GM19238 (cell line): ENCODE data around the gene PCED1A.
"Not testable (repeated sequence)": the region's sequence is repeated elsewhere in the genome, so short reads cannot be mapped to it uniquely, and the experiment has no call there.

Source experiments
- DNase-seq: peaks from one replicate; pipeline ENCODE4 v3.0.0; 2011; ENCODE audit warnings: low spot score; ENCODE audit not compliant: insufficient read length

The PCED1A gene

DNA sequence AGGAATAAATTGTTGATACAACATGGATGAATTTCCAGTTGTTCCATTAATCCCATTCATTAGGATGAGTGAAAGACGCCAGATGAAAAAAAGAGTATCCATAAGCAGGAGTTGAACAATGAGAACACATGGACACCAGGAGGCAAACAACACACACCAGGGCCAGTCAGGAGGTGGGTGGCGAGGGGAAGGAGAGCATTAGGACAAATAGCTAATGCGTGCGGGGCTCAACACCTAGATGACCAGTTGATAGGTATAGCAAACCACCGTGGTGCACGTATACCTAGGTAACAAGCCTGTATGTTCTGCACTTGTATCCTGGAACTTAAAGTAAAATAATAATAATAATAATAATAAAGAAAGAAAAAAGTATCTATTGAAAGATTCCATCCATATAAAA is 11.1 kb downstream of the PCED1A start:
- no peak for DNase-seq

DNA sequence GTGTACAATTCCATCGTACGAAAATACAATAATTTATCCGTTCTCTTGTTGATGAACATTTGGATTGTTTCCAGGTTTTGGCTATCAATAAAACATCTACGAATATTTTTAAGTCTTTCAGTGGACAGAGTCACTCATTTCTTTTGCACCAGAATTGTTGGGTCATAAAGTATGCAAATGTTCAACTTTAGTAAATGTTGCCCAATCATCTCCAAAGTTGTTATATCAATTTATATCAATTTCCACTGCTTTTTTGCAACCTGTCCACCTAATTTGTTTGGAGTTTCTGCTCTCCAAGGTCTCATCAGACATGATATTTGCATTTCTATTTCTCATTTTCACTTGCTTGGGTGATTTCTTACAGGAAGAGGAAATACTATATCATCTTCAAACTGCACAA is 13.8 kb downstream of the PCED1A start:
- no peak for DNase-seq

DNA sequence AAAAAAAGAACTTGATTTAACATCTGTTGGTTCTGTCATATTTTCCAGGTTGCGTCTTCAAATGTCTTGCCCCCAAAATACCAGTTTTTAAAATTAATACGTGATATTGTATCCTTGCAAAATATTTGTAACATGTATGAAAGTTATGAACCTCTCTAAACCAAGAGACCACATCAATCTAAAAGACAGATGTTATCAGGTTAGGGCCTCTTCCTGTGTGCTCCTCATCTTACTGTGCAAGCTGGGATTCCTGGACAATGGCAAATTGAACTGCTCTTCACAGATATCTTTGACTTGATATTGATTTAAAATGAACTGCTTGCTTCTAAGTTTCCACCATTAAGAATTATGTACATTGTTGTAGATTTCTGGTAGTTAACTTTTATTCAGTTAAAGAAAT is 14.7 kb downstream of the PCED1A start:
- DNase-seq, result no peak

DNA sequence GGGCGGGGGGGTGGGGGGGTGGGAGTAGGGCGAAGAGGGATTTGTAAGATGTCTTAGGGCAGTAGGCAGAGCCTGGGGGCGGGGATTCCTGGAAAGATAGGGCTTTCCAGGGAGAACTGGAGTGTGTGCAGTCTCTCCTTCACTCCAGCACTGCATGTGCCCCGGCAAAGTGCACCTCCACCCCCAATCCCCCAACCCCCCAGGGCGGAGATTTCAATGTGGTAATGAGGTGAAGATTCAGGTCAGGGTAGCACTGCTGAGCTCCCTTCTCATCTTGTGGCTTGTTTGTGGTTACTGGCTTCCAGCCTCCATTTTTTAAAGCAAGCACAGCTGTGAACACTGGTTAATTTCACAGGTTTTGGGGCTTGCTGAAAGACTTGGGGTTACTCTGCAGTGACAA is 18.4 kb downstream of the PCED1A start:
- DNase-seq, result no peak

DNA sequence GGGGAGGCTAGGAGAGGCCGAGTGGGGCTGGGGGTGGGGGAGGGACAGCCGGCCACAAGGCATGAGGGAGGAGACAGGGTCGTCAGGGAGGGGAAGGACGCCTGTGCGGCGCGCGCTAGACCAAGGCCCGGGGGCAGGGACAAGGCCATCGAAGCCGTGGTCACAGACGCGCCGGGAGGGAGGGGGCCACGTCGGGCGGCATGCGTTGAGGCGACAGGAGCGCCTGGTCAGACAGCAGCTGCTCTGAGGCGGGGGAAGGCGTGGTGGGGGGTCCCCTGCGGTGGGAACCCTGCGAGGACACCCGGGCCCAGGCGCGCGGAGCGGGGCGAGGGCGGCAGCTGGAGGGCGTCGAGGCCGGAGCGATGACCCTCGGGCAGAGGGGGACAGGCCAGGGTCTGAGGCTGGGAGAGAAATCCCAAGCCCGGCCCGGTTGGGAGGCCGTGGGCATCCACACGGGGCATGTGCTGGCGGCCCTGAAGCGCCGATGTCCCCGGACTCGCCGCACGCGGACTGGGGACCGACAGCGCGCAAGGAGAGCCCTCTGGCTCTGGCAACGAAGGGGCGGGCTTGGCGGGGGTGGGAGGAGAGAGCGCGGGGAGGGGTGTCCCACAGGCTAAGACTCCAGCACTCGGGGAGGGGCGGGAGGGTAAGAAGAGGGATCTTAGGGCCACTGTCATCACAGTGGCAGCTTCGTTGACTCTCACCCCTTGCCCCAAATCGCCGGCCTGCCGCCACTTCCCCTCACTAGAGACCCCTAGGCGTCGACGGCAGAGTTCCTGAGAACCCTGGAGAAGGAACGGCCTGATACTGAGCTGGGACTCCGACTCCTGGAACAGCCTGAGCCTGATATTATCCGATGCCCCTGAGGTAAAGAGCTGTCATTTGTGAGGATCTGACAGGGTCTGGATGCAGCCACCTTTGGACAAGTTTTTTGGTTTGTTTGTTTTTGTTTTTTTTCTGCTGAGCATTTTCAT is 19.3 kb downstream of the PCED1A start:
- DNase-seq, result no peak

DNA sequence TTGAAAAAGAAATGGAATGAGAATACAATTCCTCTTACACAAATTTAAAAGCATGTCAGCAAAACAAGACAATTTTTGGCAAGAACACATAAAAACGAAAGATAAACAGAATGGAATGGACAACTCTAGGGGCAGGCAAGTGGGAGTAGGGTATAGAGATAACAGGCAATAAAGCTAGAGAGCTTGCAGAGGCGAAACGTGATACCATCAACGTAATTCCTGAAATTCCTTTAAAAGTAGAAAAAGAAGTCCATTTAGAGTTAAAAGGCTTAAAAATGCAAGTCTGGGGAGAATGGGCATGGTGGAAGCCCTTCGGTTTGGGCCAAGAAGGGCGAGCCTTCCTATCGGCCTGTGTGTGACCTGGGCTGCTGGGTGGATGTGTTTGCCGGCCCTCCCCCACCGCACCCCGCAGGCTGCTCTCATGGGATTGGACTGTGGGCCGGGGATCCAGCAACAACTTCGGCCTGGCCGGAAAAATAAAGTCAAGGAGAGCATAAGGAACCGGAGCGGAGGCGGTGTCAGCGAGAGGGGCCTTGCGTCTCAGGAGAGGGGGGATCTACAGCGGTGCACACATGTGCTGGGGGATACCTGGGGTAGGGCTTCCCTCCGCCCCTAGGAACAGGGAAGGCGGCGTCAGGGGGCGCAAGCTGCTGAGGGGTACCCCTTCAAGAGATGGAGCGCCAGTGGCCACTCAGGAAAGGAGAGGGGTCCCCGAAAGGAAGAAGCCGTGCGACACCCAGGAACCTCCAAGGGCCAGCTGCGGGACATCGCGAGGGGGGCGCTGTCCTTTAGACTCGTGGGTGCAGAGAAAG is 20.2 kb downstream of the PCED1A start:
- DNase-seq, result no peak

DNA sequence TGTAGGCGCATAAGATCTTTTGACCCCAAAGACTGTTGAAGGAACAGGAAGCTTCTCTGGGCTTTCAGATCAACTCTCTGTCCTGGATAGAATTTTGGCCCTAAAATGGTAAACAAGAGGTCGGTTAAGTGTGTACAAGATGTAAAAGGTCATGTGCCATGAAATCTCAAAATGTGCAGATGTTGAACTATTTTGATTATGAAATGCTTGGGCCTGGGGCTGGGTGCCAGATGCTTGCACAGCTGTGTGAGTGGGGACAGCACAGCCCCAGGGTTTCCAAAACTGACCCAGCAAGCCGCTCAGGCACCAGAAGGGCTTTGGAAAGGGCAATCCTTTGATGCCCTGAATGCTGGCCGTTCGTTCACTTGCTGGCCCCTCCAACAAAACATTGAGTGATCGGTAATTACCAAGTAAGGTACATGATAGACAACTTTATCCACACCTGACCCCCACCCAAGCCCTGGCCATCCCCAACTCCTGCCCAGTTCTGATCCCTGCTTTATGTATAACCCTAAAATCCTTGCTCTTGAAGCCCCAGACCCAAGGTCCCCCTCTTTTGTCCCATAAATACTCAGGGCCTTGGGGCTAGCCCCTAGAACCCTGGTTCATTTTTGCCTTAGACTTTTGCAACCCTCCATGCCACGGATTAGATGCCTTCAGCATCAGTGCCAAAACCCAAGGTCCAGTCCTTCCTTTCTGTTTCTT is 22.4 kb downstream of the PCED1A start:
- no peak for DNase-seq

DNA sequence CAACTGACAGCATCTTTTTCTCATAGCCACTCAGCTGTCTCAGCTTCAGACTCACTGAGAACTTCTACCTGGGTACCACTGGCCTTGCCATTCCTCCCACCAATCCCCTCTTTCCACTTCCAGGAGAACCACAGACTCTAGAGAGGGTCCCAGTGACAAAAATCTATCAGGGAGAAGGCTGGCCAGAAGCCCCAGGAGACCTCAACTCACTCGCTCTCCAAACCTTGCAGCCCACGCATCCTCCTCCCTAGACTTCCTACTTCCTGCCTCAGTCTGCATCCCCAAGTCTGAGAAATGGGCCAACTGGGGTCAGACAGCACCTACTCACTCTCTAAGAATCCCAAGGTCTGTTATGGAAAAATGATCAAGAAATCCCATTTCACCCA is 23.1 kb downstream of the PCED1A start:
- DNase-seq, result no peak

DNA sequence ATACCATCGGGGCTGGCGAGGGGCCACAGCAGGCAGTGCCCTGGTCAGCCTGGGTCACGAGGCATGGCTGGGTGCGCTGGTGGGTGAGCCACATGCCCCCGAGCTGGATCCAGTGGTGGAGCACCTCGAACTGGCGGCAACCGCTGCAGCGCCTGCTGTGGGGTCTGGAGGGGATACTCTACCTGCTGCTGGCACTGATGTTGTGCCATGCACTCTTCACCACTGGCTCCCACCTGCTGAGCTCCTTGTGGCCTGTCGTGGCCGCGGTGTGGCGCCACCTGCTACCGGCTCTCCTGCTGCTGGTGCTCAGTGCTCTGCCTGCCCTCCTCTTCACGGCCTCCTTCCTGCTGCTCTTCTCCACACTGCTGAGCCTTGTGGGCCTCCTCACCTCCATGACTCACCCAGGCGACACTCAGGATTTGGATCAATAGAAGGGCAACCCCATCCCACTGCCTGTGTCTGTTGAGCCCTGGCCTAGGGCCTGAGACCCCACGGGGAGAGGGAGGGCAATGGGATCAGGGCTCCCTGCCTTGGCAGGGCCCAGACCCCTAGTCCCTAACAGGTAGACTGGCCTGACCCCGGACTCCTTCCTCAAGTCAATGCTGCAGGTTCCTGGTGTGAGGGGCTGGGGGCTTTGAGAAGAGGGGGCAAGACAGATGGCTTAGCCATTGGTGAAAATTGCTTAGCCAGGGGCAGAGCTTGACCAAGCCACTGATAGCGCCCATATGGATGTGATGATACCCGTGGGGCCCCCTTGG is 23.7 kb downstream of the PCED1A start:
- no peak for DNase-seq

DNA sequence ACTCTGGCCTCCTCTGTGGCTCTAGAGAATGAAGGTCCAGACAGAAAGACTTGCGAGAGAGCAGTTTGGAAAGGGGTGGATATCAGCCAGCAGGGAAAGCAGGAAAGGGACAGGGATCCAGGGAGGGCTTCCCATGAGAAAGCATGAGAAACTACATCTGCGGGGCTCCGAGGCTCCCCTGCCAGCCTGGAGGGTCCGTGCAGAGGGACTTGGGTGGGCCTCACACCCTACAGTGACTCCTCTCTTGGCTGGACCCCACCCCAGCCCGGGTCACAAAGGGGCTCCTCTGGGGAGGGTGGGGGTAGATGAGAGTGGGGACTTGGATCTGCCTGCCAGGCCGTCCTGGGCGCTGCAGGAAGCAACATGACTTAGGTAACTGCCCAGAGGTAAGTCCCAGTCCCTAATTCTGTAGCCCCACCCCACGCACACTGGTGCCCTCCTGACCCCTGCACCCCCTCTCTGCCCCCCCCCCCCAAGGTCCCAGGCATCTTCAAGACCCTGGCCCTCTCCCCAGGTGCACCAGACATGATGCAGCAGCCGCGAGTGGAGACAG is 24.3 kb downstream of the PCED1A start, which contains the start of gene TMEM239:
Gene TMEM239, plus strand, starts transcription at position 335 of the 553 bp plus-strand sequence. Its CDS starts 191 bp downstream, at position 526.
- no peak for DNase-seq

DNA sequence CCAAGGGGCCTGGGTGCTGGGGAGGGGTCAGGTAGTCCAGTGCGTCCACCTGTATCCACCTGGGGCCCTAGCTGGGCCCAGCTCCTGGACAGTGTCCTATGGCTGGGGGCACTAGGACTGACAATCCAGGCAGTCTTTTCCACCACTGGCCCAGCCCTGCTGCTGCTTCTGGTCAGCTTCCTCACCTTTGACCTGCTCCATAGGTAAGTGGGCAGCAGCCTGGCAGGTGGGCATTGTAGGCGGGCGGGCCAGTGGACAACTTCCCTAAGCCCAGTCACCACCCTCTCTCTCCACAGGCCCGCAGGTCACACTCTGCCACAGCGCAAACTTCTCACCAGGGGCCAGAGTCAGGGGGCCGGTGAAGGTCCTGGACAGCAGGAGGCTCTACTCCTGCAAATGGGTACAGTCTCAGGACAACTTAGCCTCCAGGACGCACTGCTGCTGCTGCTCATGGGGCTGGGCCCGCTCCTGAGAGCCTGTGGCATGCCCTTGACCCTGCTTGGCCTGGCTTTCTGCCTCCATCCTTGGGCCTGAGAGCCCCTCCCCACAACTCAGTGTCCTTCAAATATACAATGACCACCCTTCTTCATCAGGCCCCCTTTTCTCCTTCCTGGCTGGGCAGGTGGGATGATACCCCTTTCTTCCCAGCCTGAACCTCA is 25.1 kb downstream of the PCED1A start:
- no peak for DNase-seq

DNA sequence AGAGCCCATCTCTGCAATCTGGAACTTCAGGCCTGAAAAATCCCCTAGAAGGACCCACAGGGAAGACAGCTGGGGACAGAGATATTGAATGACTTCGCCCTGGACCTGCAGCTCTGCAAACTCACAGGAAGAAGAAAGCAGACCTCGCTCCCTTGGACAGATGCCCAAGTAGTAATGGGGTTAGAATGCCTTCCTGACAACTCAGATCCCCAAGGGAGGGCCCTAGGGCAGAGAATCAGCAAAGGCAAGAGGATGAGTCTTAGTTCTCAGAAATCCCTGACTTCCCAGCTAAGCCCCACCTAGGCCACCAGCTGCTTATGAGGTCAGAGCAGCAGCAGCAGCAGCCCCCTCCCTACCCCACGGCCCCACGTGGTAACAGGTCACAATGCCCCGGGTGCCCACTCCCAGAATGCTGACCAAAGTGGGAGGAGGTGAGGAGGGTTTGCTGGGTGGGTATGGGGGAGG is 25.8 kb downstream of the PCED1A start, which contains the start of gene C20orf141:
Gene C20orf141, plus strand, starts transcription at position 401 of the 465 bp plus-strand sequence. CDS start 198 bp downstream, outside the sequence.
- no peak for DNase-seq

DNA sequence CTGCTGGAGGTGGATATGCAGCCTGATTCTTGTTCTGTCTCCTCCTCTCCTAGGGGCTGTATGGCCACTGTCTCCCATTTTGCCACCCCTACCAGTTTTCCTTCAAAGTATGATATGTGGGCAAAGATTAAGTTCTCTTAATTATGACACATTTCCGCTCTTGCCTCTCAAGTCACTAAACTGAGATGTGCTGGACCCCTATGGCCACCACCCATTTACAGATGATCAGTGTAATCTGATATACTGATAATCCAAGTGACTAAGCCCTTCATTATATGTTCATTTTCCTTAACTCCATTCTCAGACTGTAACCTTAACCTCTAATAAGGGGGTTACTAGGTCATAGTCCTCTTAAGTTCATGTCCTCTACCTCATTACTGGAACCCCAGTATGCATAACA is 26.4 kb downstream of the PCED1A start:
- DNase-seq, result no peak

DNA sequence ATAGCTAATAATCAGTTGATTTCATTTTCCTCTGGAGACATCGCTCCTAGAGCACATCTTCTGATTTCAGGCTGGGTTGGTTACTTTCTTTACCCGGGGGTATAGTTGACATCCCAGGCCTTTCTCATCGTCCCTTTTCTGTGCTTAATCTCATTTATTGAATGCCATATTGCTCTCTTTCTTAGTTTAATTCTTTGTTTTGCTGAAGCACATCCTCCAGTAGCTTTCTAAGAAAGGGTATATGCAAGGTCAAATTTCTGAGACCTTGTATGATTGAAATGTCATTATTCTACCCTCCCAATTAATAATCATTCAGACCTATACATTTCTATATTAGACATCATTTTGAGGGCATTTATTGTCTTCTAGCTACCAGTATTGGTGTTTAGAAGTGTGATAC is 28.3 kb downstream of the PCED1A start:
- no peak for DNase-seq

DNA sequence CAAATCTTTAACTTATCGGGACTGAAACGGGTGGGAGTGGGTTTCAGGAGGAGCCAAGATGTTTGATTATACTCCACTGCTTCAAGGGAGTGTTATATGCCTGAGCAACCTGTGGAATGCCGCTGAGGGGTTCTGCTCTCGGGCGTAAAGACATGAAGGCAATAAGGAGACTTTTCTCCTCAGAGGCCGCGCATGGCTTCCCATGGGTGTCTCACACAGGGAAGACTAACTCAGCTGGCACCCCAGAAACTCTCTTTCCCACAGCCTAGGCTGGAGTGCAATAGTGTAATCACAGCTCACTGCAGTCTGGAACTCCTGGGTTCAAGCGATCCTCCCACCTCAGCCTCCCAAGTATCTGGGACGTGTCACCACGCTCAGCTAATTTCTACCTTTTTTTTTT is 30.8 kb downstream of the PCED1A start:
- DNase-seq, result no peak

DNA sequence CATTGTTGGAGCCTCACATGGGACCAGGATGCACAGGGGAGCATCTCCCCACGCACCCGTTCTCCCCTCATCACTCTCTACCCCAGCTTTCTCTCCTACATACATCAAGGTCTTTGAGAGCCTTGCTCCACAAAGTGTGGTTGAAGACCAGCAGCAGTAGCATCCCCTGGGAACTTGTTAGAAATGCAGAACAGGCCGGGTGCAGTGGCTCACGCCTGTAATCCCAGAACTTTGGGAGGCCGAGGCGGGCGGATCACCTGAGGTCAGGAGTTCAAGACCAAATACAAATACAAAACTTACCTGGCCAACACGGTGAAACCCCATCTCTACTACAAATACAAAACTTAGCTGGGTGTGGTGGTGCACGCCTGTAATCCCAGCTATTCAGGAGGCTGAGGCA is 32.5 kb downstream of the PCED1A start:
- not testable (repeated sequence) for DNase-seq

DNA sequence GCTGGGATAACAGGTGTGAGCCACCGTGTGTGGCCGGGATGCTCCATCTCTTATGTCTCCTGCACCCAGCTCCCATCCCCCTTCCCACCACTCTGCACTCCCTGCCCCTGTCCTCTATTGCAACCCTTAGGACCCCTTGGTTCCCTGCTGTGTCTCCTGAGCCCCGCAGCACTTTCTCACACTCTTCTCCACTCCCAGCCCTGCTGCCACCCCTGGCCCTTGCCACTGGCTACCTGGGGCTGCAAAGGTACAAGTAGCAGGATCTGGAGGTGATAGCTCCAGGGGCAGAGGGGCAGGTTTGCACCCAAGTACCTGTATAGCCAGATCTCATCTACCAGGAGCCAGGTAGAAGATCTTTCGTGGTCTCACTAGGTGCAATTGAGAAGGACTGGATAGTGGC is 33.4 kb downstream of the PCED1A start:
- DNase-seq, result no peak

DNA sequence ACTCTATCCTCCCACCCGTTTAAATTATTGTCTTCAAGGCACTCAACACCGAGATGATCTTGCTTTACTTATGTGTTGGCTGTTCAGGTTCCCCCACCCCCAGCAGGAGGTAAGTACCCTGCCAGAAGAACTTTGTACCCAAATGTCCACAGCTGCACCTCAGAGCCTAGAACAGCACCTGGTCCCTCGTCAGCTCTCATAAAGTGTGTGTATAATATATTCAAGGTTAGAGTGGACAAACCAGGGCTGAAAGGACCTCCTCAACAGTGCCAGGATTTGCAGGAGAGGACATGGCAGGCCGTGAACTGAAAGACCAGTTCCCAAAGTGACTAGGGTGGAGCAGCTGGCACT is 34.1 kb downstream of the PCED1A start:
- DNase-seq, result no peak

DNA sequence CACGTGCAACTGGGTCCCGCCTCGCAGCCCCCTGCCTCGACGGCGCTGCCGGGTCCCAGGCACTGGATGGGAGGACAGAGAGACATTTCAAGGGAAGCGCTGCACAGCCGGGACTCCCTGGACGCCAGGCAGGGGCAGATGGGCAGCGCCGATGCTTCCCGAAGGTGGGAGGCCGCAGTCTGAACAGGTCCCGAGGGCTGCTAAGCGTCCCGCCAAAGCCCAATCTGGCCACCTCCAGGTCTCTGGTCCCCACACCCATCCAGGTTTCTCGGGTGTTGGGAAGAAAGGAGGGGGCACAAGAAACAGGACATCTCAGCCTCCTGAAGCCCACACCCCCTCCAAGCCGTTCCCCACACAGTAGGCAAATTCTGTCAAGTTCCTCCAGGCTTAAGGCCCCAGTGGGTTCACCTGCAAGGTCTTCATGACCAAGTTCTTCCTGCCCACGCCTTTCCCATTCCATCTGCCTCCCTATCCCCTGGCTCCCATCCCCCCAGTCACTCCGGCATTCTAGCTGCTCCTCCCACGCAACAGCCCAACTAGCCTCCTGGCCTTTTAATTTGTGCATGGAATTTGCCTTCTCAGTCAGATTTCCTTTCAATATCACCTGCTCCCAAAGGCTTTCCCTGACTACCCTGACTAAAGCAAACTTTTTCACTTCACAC is 34.6 kb downstream of the PCED1A start:
- no peak for DNase-seq
